GM18505 (cell line): ENCODE results near the gene HTR3E.
"Not testable (repeated sequence)": the region's sequence is repeated elsewhere in the genome, so short reads cannot be mapped to it uniquely, and the experiment has no call there.

ENCODE experiments used
- ATAC-seq: cut with Tn5 transposase; IDR thresholded peaks from one replicate; pipeline ENCODE4 v1.9.1; 2021; ENCODE audit not compliant: unreplicated experiment
- POLR2A ChIP-seq: IDR thresholded peaks from 4 replicates; pipeline ENCODE4 v1.6.1; 2011; ENCODE audit warnings: borderline replicate concordance; ENCODE audit not compliant: insufficient read depth, insufficient read length; ENCODE audit errors: extremely low read depth

HTR3E gene

DNA sequence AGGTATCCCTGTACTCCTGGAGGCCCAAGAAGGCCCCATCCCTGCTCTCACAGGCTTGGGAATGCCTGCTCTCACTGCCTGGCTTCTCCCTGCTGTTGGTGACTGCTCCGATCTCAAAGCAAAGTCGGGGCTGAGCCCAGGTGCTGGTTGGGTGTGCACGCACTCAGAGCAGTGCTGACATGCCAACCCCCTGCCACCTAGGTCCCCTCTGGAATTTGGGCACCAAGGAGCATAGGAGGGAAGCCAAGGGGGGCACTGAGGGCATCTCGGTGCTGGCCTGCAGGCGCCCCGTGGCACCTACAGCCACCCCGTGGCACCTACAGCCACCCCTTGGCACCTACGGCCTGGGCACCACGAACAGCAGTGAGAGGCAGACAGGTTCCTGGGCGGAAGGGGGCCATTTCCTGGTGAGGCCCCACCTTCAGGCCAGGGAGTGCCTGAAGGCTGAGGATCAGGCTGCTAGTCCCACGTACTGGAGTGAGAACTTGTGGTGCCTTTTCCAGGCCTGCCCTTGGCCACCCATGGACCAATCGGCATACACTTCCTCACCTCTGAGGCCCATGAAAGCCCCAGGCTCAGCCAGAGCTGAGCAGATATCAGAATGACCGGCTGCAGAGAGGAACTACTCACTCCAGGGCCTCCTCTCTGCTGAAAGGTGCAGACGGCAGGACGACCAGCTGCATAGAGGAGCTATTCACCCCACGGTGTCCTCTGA lies 15.6 kb upstream of the HTR3E start:
- no peak for TF ChIP-seq POLR2A
- no peak for ATAC-seq

DNA sequence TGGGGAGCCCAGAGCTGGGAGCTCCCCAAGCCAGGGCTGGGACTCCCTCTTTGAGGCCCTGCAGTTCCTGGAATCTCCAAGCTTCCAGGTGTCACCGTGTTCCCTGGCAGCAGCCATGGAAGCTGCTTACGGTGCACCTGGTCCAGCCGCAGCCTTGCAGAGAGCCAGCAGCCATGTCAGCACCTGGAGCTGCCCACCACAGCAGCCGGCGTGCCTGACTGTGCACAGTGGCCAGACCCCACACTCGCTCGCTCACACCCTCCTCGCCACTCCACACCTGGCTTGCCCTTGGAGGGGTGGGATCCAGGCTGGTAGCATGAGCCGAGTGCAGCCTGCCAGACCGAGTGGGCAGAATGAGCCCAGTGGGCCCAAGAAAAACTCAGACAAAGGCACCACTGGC lies 14.8 kb upstream of the HTR3E start:
- ATAC-seq: no peak
- TF ChIP-seq POLR2A: no peak

DNA sequence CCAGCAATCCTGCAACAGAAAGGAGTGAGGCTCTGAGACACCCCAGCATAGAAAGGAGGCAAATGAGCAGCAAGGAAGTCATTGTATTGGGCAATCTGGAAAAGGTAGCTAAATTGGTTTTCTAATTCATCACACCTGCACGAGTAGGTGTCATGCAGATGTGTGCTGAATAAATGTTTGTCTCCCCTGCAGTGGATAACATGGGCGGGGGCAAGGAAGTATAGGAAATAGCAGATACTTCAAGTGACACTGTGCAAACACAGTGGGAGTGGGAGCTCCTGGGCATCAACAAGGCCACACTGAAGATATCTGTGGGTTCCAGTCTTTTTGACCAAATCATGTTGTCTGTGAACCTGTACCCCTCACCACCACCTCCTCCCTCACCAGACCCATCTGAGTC lies 14.4 kb upstream of the HTR3E start:
- no peak for ATAC-seq
- TF ChIP-seq POLR2A: no peak

DNA sequence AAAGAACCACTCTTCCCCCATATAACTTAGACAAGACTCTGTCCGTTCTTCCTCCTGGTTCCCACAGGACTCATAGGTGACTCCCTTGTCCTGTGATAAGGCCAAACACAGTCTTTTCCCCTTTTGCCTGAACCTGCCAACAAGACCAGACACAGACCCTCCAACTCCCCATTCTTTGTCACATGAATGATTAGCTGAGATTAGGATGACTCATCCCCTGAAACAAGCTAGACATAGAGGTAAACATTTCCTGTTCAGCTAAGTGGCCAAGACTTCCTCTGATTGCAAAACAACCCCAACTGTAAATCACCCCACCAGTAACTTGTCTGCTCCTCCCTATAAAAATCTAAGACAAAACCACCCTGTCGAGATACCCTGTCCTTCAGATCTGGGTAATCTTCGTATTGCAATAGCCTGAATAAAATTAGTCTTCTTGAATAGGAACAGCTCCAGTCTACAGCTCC lies 11.4 kb upstream of the HTR3E start:
- ATAC-seq: no peak
- no peak for TF ChIP-seq POLR2A

DNA sequence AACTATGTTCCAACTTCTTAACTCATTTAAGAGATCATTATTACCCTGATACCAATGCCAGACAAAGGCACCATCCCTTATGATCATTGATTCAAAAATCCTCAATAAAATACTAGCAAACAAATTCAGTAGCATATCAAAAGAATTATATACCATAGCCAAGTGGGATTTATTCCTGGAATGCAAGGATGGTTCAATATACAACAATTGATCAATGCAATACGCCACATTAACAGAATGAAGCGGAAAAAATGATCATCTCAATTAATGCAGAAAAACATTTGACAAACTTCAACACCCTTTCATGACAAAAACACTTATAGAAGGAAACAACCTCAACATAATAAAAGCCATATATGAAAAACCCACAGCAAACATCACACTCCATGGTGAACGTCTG lies 4.7 kb upstream of the HTR3E start:
- no peak for ATAC-seq

DNA sequence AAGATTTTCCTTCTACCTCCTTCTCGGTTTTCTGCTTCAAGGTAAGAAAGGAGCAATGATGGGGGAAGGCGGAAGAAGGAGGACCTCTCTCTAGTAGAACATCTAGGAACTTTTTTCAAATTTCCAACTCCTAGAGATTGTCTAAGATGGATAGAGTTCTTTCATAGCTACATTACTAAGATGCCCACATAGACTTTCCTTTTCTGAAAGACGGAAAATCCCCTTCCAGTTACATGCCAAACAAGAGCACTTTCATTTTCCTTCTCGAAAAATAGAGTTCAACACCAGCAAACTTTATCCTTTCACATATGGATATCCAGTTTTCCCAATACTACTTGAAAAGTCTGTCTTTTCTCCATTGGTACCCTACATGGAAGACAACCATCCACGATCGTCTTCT lies 692 bp downstream of the HTR3E start:
- ATAC-seq: no peak

More for the DNA sequence above, 4.7 kb upstream of the HTR3E start:
- TF ChIP-seq POLR2A: no peak

DNA sequence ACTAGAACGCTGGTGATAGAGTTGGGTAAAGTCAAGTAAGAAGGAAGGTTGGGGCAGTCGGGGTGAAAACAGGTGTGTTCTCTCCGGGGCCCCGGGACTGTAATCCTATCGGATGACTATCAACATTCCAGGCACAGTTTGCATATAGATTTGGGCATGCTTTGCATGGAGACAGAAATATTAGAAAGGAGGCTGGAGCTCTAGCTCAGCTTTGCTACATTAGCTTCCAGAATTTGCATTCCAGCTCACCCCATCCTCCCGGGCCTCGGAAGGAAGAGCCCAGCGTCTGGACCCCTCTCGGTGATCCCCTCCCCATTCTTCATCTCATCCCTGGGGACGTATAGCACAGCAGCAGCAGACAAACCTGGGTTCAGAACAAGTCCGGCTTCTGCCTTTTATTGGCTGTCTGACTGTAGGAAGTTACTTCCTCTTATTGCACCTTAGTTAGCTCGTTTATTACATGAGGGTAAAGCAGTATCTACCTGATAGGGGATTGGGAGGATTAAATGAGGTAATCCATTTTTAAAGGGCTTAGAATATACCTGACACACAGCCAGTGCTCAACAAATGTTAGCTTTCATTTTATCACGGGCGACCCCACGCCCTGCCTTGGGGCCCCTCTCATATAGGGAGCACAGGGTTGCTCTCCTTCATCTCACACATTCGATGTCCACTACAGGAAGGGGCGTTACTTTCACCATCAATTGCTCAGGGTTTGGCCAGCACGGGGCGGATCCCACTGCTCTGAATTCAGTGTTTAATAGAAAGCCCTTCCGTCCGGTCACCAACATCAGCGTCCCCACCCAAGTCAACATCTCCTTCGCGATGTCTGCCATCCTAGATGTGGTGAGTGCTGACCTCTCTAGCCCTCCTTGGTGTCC lies 3.2 kb downstream of the HTR3E start:
- no peak for ATAC-seq
- TF ChIP-seq POLR2A: no peak

More for the DNA sequence above, 692 bp downstream of the HTR3E start:
- no peak for TF ChIP-seq POLR2A

DNA sequence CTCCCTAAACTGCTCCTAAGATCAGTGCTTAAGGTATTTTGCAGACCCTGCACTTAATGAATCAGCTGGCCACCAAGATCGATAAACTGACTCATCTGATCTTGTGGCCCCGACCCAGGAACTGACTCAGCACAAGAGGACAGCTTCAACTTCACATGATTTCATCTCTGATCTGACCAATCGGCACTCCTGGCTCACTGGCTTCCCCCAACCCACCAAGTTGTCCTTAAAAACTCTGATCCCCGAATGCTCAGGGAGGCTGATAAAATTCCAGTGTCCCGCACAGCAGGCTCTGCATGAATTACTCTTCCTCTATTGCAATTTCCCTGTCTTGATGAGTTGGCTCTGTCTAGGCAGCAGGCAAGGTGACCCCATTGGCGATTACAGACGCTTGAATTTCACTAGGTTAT lies 13.5 kb downstream of the HTR3E start:
- TF ChIP-seq POLR2A: no peak
- no peak for ATAC-seq

DNA sequence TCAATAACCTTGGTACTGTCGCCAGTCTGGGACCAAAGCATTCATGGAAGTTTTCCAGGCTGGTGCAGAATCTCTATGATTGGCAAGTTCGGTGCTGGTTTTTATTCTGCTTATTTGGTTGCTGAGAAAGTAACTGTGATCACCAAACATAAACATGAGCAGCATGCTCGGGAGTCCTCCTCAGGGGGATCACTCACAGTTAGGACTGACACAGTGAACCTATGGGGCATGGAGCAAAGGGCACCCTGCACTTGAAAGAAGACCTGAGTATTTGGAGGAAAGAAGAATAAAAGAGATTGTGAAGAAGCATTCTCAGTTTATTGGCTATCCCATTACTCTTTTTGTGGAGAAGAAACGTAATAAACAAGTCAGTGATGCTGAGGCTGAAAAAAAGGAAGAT lies 19.2 kb downstream of the HTR3E start:
- no peak for ATAC-seq
- no peak for TF ChIP-seq POLR2A

DNA sequence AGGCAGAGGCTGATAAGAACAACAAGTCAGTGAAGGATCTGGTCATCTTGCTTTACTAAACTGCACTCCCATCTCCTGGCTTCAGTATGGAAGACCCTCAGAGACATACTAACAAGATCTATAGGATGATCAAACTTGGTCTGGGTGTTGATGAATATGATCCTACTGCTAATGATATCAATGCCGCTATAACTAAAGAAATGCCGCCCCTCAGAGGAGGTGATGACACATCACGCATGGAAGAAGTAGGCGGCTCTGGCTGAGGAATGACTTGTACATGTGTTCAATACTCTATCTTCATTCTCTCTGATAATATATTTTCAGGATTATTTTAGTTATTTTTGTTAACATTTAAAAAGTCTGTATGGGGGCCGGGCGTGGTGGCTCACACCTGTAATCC lies 20.8 kb downstream of the HTR3E start:
- ATAC-seq: no peak
- TF ChIP-seq POLR2A: no peak

DNA sequence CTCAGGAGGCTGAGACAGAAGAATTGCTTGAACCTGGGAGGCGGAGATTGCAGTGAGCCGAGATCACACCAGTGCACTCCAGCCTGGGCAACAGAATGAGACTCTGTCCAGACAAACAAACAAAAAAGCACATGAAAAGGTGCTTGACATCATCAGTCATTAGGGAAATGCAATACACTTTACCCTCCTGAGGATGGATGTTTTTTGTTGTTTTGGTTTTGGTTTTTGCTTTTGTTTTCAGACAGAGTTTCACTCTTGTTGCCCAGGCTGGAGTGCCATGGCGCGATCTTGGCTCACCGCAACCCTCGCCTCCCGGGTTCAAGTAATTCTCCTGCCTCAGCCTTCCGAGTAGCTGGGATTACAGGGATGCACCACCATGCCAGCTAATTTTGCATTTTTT lies 24.2 kb downstream of the HTR3E start:
- not testable (repeated sequence) for ATAC-seq

DNA sequence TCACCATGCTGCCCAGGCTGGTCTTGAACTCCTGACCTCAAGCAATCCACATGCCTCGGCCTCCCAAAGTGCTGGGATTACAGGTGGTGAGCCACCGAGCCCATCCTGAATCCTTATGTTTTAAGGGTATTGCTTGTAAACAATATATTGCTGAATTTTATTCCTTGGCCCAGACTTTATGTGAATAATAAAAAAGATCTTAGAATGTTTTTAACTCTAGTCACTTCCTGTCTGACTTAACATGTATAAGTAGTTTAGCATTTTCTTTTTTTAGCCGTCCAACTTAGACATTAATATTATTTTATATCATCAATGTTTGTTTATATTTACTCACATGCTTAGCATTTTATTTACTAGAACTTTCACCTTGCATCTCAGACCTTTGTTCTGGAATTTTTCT lies 29.1 kb downstream of the HTR3E start:
- no peak for TF ChIP-seq POLR2A
- ATAC-seq: no peak

DNA sequence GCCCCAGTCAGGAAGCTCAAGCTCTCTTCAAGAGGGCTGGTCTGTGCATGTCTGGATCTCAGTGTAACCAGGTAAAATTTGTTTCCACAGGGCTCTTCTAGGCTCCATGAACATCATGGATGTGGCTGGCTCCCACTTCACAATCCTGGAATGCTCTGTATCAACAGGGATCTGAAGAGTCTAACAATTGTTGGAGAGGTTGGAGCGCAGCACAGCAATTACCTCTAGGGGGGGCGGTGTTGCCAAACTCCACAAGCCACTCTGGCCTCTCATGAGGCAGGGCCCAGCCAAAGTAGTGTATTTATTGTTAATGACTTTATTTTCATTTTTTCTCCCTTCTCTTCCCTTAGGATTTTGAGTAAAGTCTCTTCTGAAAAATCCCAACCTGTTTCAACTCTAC lies 32.1 kb downstream of the HTR3E start:
- TF ChIP-seq POLR2A: no peak
- ATAC-seq: no peak

DNA sequence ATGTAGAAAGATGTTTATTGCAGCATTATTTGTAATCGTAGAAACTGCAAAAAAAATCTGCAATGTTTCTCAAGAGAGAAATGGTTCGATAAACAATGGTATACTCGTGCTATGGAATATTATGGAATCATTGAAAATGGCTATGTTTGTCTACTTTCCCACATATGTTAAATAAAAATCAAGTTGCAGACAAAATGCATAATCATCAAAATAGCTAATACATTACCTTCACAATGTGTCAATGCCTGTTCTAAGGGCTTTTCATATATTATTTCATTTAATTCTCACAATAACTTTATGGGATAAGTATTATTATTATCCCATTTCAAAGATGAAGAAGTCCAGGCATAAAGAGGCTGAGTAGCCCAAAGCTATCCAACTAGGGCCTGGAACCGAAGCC lies 36.1 kb downstream of the HTR3E start:
- TF ChIP-seq POLR2A: no peak
- no peak for ATAC-seq

DNA sequence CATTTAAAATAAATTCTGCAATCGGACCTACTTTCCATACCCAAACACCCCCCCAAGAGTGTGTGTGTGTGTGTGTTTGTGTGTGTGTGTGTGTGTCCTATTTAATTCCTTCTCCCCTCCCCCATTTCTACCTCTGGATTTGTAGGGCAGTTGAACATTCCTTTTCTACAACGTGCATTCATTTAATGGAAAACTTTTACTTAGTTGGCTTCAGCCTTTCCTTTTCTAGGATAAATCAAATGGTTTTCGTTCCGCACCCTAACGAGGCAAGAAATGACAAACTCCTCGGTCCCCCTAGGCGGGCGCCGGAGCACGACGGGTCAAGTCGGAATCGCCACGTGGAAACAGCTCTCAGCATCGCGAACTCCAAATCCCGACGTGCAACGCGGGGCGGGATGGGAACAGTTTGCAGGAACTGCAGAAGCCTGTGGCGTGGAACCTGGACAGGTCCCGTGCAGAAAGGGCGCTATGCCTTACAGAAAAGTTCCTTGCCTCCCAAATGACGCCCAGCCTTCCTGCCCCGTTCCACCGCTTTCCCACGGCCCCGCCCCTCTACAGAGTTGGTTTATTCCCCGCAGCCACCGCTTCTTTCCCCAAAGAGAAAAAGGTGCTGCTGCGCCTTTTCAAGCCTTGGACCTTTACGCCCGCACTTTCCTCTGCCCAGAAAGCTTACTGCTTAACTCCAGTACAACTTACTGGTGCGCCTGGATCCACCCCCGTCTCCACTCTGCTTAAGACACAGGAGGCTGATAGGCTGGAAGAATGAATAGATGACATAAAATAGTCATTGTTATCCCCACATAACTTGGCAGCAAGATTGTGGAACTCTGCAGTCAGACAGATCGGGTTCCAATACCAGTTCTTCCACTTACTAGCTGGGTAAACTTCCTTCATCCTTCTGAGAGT lies 37.2 kb downstream of the HTR3E start:
- TF ChIP-seq POLR2A: peak; percentile 64
- ATAC-seq: no peak
